K562 (cell line): ENCODE measurements around the gene MAGI1. TPM values are rescaled to one million over a fixed set of nuclear protein-coding genes. Genes with fewer than 3 reads are reported as not detected.

Experiments used
- ATAC-seq: fragments of 200-7000 bp; cut with Tn5 transposase; 3 replicates; pipeline ENCODE4 v1.9.1; 2020; ENCODE audit warnings: moderate library complexity
- BruUV-seq: library from RNA; stranded (reverse); fragments of 400-500 nt; replicated peaks from 2 replicates; lab custom pipeline; 2021; lab: Mats Ljungman, UMichigan
- CTCF ChIA-PET: fragments of 300-600 bp; formaldehyde crosslinking; extraction: SDS; loops from one replicate; lab custom pipeline; 2021; ENCODE audit warnings: low intra/inter-chr PET ratio; lab: Yijun Ruan, JAX
- POLR2A ChIA-PET: fragments of 300-600, 350-650 bp; sonication (Branson Sonifier 250); formaldehyde crosslinking; extraction: SDS; loops from one replicate; lab custom pipeline; 2021; ENCODE audit warnings: antibody characterized with exemption, inconsistent platforms; lab: Yijun Ruan, JAX
- DNase-seq, 4 experiments: peaks; one replicate each; pipeline versions ENCODE4 v3.0.0 to v3.0.0-alpha.2; 2011 to 2018; ENCODE audit warnings: low spot score in 3 of 4, mixed read lengths in 3 of 4; ENCODE audit errors: extremely low read depth in 1 of 4
- FAIRE-seq: peaks from 2 replicates; lab custom pipeline; 2011; peaks lifted over from hg19 to GRCh38; lab: Jason Lieb, UNC
- H2AFZ ChIP-seq: 2 replicates; pipeline ENCODE4 v1.6.0; 2011; ENCODE audit warnings: low read depth, low read length, control low read depth, inconsistent platforms
- H3K27ac ChIP-seq: fragments of 200-600 bp; 3 replicates; pipeline ENCODE4 v1.8.0; 2011; ENCODE audit warnings: low read depth, mild to moderate bottlenecking, control low read depth, inconsistent platforms, low read length, moderate library complexity, mixed read lengths; ENCODE audit errors: extremely low read depth
- H3K27me3 ChIP-seq, 2 experiments: fragments of 300-600 bp in 1 of 2; 2 replicates in 1 of 2; 3 replicates in 1 of 2; pipeline versions ENCODE4 v1.6.0 to v1.8.0; 2011; ENCODE audit warnings: inconsistent platforms in 2 of 2, low read length in 2 of 2, mild to moderate bottlenecking in 1 of 2, mixed read lengths in 1 of 2, moderate library complexity in 1 of 2; ENCODE audit not compliant: control insufficient read depth in 2 of 2, insufficient read depth in 2 of 2
- H3K36me3 ChIP-seq: fragments of 300-600 bp; 3 replicates; pipeline ENCODE4 v1.8.0; 2011; ENCODE audit warnings: mild to moderate bottlenecking, low read length, inconsistent platforms; ENCODE audit not compliant: control insufficient read depth, insufficient read depth
- H3K4me1 ChIP-seq, 2 experiments: fragments of 200-600 bp in 1 of 2; replicated peaks in 1 of 2; 2 replicates in 1 of 2; 3 replicates in 1 of 2; pipeline versions ENCODE4 v1.5.1 to v1.8.0; 2011; ENCODE audit warnings: inconsistent platforms in 2 of 2, low read length in 2 of 2, mild to moderate bottlenecking in 1 of 2, mixed read lengths in 1 of 2, moderate library complexity in 1 of 2; ENCODE audit not compliant: control insufficient read depth in 2 of 2, insufficient read depth in 2 of 2
- H3K4me2 ChIP-seq: 2 replicates; pipeline ENCODE4 v1.6.1; 2011; ENCODE audit warnings: low read length, control low read depth, inconsistent platforms, mixed read lengths; ENCODE audit not compliant: insufficient read depth
- H3K4me3 ChIP-seq: fragments of 200-600 bp; sonication (generic), shearing (Covaris generic); 2 replicates; pipeline ENCODE4 v1.5.1; 2016; ENCODE audit warnings: control low read depth, inconsistent platforms
- H3K79me2 ChIP-seq: fragments of 200-600 bp; 3 replicates; pipeline ENCODE4 v1.8.0; 2011; ENCODE audit warnings: low read length, inconsistent platforms; ENCODE audit not compliant: control insufficient read depth, insufficient read depth
- H3K9ac ChIP-seq, 2 experiments: 2 replicates each; pipeline versions ENCODE4 v1.6.0 to v1.6.1; 2011; ENCODE audit warnings: low read depth in 2 of 2, low read length in 2 of 2, control low read depth in 1 of 2, inconsistent platforms in 1 of 2, mild to moderate bottlenecking in 1 of 2, mixed read lengths in 1 of 2; ENCODE audit not compliant: insufficient read depth in 1 of 2
- H3K9me1 ChIP-seq: one replicate; pipeline ENCODE4 v1.6.0; 2011; ENCODE audit warnings: inconsistent platforms, mild to moderate bottlenecking, low read length, moderate library complexity; ENCODE audit not compliant: control insufficient read depth, insufficient read depth
- H3K9me3 ChIP-seq: replicated peaks from 2 replicates; pipeline ENCODE4 v1.5.1; 2011; ENCODE audit warnings: low read depth, low read length, inconsistent platforms; ENCODE audit not compliant: control insufficient read depth, insufficient read depth
- H4K20me1 ChIP-seq: replicated peaks from 2 replicates; pipeline ENCODE4 v1.6.1; 2011; ENCODE audit warnings: low read length, inconsistent platforms, mixed read lengths; ENCODE audit not compliant: control insufficient read depth, insufficient read depth
- CHD2 ChIP-seq: IDR thresholded peaks from 2 replicates; pipeline ENCODE4 v1.6.1; 2011; ENCODE audit warnings: low read depth, low read length
- GMEB1 ChIP-seq: fragments of 250-450 bp; sonication (Bioruptor Pico); IDR thresholded peaks from 2 replicates; pipeline ENCODE4 v1.4.0; 2020; ENCODE audit warnings: mild to moderate bottlenecking
- ILF3 ChIP-seq: fragments of 450-650 bp; IDR thresholded peaks from 2 replicates; pipeline ENCODE4 v1.6.1; 2018; ENCODE audit warnings: antibody characterized with exemption, mild to moderate bottlenecking, moderate library complexity, borderline replicate concordance
- RBM17 ChIP-seq: fragments of 200-400 bp; formaldehyde crosslinking; IDR thresholded peaks from 2 replicates; pipeline ENCODE4 v1.6.1; 2017; ENCODE audit warnings: low read depth, mild to moderate bottlenecking, low read length, borderline replicate concordance
- RFX7 ChIP-seq: fragments of 250-450 bp; sonication (Bioruptor Pico); IDR thresholded peaks from 2 replicates; pipeline ENCODE4 v1.5.1; 2021; ENCODE audit warnings: mild to moderate bottlenecking
- TARDBP ChIP-seq: fragments of 450-650 bp; IDR thresholded peaks from 2 replicates; pipeline ENCODE4 v1.6.1; 2016
- TCF3 ChIP-seq: sonication (generic); formaldehyde crosslinking; IDR thresholded peaks from 2 replicates; pipeline ENCODE4 v1.4.0; 2020; ENCODE audit warnings: mild to moderate bottlenecking, missing genetic modification reagents
- USF2 ChIP-seq: sonication (generic); formaldehyde crosslinking; IDR thresholded peaks from 2 replicates; pipeline ENCODE4 v1.5.0; 2020; ENCODE audit warnings: missing genetic modification reagents
- YBX1 ChIP-seq: fragments of 450-650 bp; IDR thresholded peaks from 2 replicates; pipeline ENCODE4 v1.7.1; 2016; ENCODE audit warnings: mild to moderate bottlenecking
- ZNF41 ChIP-seq: fragments of 250-450 bp; sonication (Bioruptor Pico); conservative IDR thresholded peaks from 2 replicates; pipeline ENCODE4 v1.4.0; 2020; ENCODE audit warnings: mild to moderate bottlenecking
- ZNF778 ChIP-seq: fragments of 450-650 bp; formaldehyde crosslinking; IDR thresholded peaks from 2 replicates; pipeline ENCODE4 v1.4.0; 2020; ENCODE audit warnings: mild to moderate bottlenecking, moderate library complexity
- WGBS: fragments of 100-300 bp; shearing (Covaris generic); methylation state at CpG from one replicate; pipeline ENCODE4 v1.1.6; 2016; ENCODE audit warnings: low coverage, mixed read lengths; ENCODE audit not compliant: insufficient coverage; ENCODE audit errors: missing lambda C conversion rate; 5-methylcytosine and 5-hydroxymethylcytosine counted together
- in situ Hi-C: fragments of 300-500 bp; cut with MboI; formaldehyde crosslinking; loops from 4 replicates; pipeline ENCODE4 v1.15.0; 2018; ENCODE audit warnings: inconsistent platforms, mixed read lengths
- intact Hi-C: fragments of 100-400 bp; cut with micrococcal nuclease; formaldehyde crosslinking; loops from 2 replicates; pipeline ENCODE4 v1.14.2; 2022
- polyA plus RNA-seq, 8 experiments: library from polyadenylated mRNA; depleted of rRNA in 4 of 8; stranded (reverse) in 5 of 8; unstranded in 3 of 8; fragments of >200 nt; fragmentation: Nextera tagmentation in 2 of 8; fragmentation: Illumina TruSeq in 1 of 8; extraction: Ambion mirVana in 2 of 8; extraction: Trizol in 1 of 8; gene quantifications; 2 replicates each; pipeline versions ENCODE4 v1.2.1 to v1.2.3, GENCODE V29; 2011 to 2014; ENCODE audit warnings: inconsistent platforms in 1 of 8, missing spikeins in 1 of 8
- total RNA-seq, 7 experiments: library from RNA; depleted of rRNA in 6 of 7; stranded (reverse); fragments of >200 nt in 6 of 7; fragmentation: Illumina TruSeq in 2 of 7; extraction: Trizol in 2 of 7; gene quantifications; 2 replicates each; pipeline versions ENCODE4 v1.2.1 to v1.2.3, GENCODE V29; 2011 to 2021; ENCODE audit warnings: low replicate concordance in 1 of 7

The MAGI1 gene
- total and polyA plus RNA-seq, 9 of the 15 experiments (the other 6 are each of a cell fraction or from before 2014, with no cell fraction given), result 7.8 to 59.4 (median 43.2) TPM

- Histone ChIP-seq H3K27me3 (no peaks in the 10 kb centered on the region), H3K4me3 (no peak overlapping the region), H3K9me1 (no peaks in the 10 kb centered on the region)
- 9% methylated on average over 1 of the region's 2 CpGs for WGBS
- POLR2A ChIA-PET, result interaction anchor here (0.6 kb wide), 1 partner anchor 65 kb away, joined by 3 read pairs; no protein-coding TSS in a partner anchor
- intact Hi-C loops, result no loop called here
- TF ChIP-seq GMEB1 (CRISPR knock-in tag) (no peak), RFX7 (CRISPR knock-in tag) (no peak), CHD2 (no peak), YBX1 (no peak), ZNF41 (no peak), ILF3 (no peak), TCF3 (CRISPR knock-in tag) (no peak), USF2 (no peak), ZNF778 (no peak), RBM17 (no peak), TARDBP (no peak)
- TF ChIP-seq, all 486 proteins: peak for 0
- no peaks in the 10 kb centered on the region; a peak in 2 of 5 replicates for H3K4me1 ChIP-seq
- BruUV-seq, result no TSS peak
- H3K4me2 ChIP-seq, result no peak overlapping the region
- no peaks in the 10 kb centered on the region for H3K9me3 ChIP-seq
- no peaks in the 10 kb centered on the region for H3K79me2 ChIP-seq
- no peak overlapping the region for H2AFZ ChIP-seq
- FAIRE-seq (no peak), ATAC-seq (no peak), DNase-seq (no peak)
- in situ Hi-C loops, result no loop called here
- H3K27ac ChIP-seq, result no peak overlapping the region
- peaks cover 11% of the 10 kb centered on the region; the same call in 1 of the 3 replicates for H3K36me3 ChIP-seq
- CTCF ChIA-PET, result no interaction called here
- no peaks in the 10 kb centered on the region for H4K20me1 ChIP-seq
- no peak overlapping the region for H3K9ac ChIP-seq
These were observed 685.8 kb downstream of the MAGI1 start for GRCh38 chr3:65352951-65353350.
